KMS-11 (cell line): Measurements from ENCODE around the gene AUTS2.
A peak's percentile ranks its signal among the peaks of the same experiment; 100 is the strongest.

Source experiments
- H2AFZ ChIP-seq: fragments of 200-600 bp; sonication (generic); 2 replicates; pipeline ENCODE4 v1.6.1; 2016; ENCODE audit warnings: antibody characterized with exemption, mixed run types, low read depth
- H3K27ac ChIP-seq: fragments of 200-600 bp; sonication (generic); 2 replicates; pipeline ENCODE4 v1.6.1; 2016; ENCODE audit warnings: mild to moderate bottlenecking, mixed run types
- H3K27me3 ChIP-seq: fragments of 200-600 bp; sonication (generic); 2 replicates; pipeline ENCODE4 v1.6.1; 2017; ENCODE audit warnings: mild to moderate bottlenecking, low read depth, mixed run types, moderate library complexity; ENCODE audit not compliant: insufficient read depth
- H3K36me3 ChIP-seq: fragments of 200-600 bp; sonication (generic); 2 replicates; pipeline ENCODE4 v1.6.1; 2017; ENCODE audit warnings: mild to moderate bottlenecking, mixed run types; ENCODE audit not compliant: insufficient read depth
- H3K4me1 ChIP-seq: fragments of 200-600 bp; sonication (generic); 2 replicates; pipeline ENCODE4 v1.6.1; 2016; ENCODE audit warnings: mild to moderate bottlenecking, low read depth, mixed run types; ENCODE audit not compliant: poor library complexity, severe bottlenecking
- H3K4me2 ChIP-seq: fragments of 200-600 bp; sonication (generic); 2 replicates; pipeline ENCODE4 v1.7.0; 2016; ENCODE audit warnings: mild to moderate bottlenecking, mixed run types
- H3K4me3 ChIP-seq: fragments of 200-600 bp; sonication (generic); IDR thresholded peaks from 2 replicates; pipeline ENCODE4 v1.6.1; 2017; ENCODE audit warnings: low read depth, low read length, mixed read lengths; ENCODE audit not compliant: insufficient read depth
- H3K79me2 ChIP-seq: fragments of 200-600 bp; sonication (generic); 2 replicates; pipeline ENCODE4 v1.6.1; 2016; ENCODE audit warnings: low read depth, mixed run types; ENCODE audit not compliant: insufficient read depth
- H3K9ac ChIP-seq: fragments of 200-600 bp; sonication (generic); 2 replicates; pipeline ENCODE4 v1.6.1; 2016; ENCODE audit warnings: mild to moderate bottlenecking, mixed run types
- H4K20me1 ChIP-seq: fragments of 200-600 bp; sonication (generic); 2 replicates; pipeline ENCODE4 v1.6.1; 2016; ENCODE audit warnings: mild to moderate bottlenecking, mixed run types; ENCODE audit not compliant: insufficient read depth
- TF ChIP-seq, protein P1 (sequence below): fragments of 200-600 bp; sonication (generic); conservative IDR thresholded peaks from 2 replicates; pipeline ENCODE4 v1.6.1; 2017; ENCODE audit warnings: low read depth, mild to moderate bottlenecking, antibody characterized with exemption, low read length, moderate library complexity, mixed read lengths

AUTS2 gene

GRCh38 chr7:69673074-69673473, 74.8 kb downstream of the AUTS2 start:
- Histone ChIP-seq H3K4me2 (no peak overlapping the region), H3K4me1 (peaks cover 12% of the 10 kb centered on the region), H2AFZ (no peak overlapping the region), H3K27me3 (no peaks in the 10 kb centered on the region), H3K36me3 (no peaks in the 10 kb centered on the region), H3K27ac (no peak overlapping the region), H3K4me3 (no peak overlapping the region), H4K20me1 (no peaks in the 10 kb centered on the region), H3K9ac (no peak overlapping the region), H3K79me2 (no peaks in the 10 kb centered on the region)
- TF ChIP-seq, protein P1, sequence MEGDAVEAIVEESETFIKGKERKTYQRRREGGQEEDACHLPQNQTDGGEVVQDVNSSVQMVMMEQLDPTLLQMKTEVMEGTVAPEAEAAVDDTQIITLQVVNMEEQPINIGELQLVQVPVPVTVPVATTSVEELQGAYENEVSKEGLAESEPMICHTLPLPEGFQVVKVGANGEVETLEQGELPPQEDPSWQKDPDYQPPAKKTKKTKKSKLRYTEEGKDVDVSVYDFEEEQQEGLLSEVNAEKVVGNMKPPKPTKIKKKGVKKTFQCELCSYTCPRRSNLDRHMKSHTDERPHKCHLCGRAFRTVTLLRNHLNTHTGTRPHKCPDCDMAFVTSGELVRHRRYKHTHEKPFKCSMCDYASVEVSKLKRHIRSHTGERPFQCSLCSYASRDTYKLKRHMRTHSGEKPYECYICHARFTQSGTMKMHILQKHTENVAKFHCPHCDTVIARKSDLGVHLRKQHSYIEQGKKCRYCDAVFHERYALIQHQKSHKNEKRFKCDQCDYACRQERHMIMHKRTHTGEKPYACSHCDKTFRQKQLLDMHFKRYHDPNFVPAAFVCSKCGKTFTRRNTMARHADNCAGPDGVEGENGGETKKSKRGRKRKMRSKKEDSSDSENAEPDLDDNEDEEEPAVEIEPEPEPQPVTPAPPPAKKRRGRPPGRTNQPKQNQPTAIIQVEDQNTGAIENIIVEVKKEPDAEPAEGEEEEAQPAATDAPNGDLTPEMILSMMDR = no peak

DNA sequence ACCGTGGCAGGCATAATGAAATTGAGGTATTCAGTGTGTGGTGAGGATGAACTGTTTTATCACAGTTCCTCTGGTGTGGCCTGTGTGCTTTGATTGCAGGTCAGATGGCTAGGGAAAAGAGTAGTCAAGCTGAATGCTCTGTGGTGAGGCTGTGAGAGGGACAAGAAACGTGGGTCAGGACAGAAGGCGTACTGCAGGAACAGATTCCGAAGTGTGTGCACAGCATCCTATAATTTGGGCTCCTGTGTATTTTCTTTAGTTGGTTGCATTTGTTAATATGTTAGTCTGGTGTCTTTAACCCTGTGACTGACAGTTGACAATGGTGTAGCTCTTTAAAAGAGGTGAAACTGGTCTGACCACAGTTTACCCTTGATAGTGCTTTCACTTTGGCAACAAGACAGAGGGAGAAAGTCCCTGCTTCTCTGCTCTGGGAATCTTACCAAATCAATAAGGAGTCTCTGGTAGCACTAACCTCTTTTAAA, 76.5 kb downstream of the AUTS2 start:
- Histone ChIP-seq H2AFZ (no peak overlapping the region), H3K4me2 (no peak overlapping the region), H3K79me2 (no peaks in the 10 kb centered on the region), H4K20me1 (no peaks in the 10 kb centered on the region), H3K4me3 (no peak overlapping the region), H3K4me1 (peaks cover 12% of the 10 kb centered on the region), H3K27me3 (no peaks in the 10 kb centered on the region), H3K9ac (no peak overlapping the region), H3K36me3 (no peaks in the 10 kb centered on the region), H3K27ac (no peak overlapping the region)
- TF ChIP-seq, protein P1 = no peak

DNA sequence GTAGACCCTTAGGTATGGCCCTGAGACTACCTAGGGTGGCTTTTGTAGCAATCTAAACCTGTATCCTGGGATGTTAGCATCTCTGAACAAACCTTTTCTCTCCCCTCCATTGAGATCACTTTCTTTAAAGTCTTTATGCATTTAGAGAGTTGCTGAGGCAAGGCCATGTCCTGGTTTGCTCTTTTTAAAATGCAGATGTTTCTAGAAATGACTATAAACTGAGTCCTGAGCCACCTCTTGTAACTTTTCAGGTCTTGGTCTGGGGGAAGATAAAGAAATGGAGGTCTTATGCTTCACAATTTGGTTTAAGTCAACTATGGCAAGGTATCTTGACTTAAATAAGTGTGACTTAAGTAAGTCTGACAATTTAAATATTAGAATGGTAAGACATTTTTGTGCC, 78.0 kb downstream of the AUTS2 start:
- H3K79me2 ChIP-seq = no peaks in the 10 kb centered on the region
- H3K9ac ChIP-seq = no peak overlapping the region
- no peaks in the 10 kb centered on the region for H3K36me3 ChIP-seq
- H3K4me2 ChIP-seq = no peak overlapping the region
- no peak overlapping the region for H3K4me3 ChIP-seq
- H4K20me1 ChIP-seq = no peaks in the 10 kb centered on the region
- H2AFZ ChIP-seq = no peak overlapping the region
- TF ChIP-seq, protein P1 = no peak
- H3K4me1 ChIP-seq = peaks cover 12% of the 10 kb centered on the region
- no peaks in the 10 kb centered on the region for H3K27me3 ChIP-seq
- no peak overlapping the region for H3K27ac ChIP-seq

- H3K4me2 ChIP-seq = no peak overlapping the region
- no peaks in the 10 kb centered on the region for H4K20me1 ChIP-seq
- no peak overlapping the region for H3K27ac ChIP-seq
- TF ChIP-seq, protein P1 = peak; percentile 45
- no peak overlapping the region for H3K9ac ChIP-seq
- H3K27me3 ChIP-seq = no peaks in the 10 kb centered on the region
- no peak overlapping the region for H2AFZ ChIP-seq
- peaks cover 12% of the 10 kb centered on the region for H3K4me1 ChIP-seq
- no peaks in the 10 kb centered on the region for H3K79me2 ChIP-seq
- no peaks in the 10 kb centered on the region for H3K36me3 ChIP-seq
- no peak overlapping the region for H3K4me3 ChIP-seq
Measured at GRCh38 chr7:69677054-69677852, 79.0 kb downstream of the AUTS2 start.
